ENCODE results near the gene TUT4. TPM values are rescaled to one million over a fixed set of nuclear protein-coding genes. Genes with fewer than 3 reads are reported as not detected.

The TUT4 gene
- total RNA-seq, 1 donor from 2014 or later, result 16.0 TPM

- no peak for DNase-seq (ENCODE audit: low read depth, low spot score)
These were observed 23.2 kb upstream of the TUT4 start for GRCh38 chr1:52576074-52576473.

- peak; percentile 62 for DNase-seq (ENCODE audit: low read depth, low spot score)
These were observed 21.7 kb upstream of the TUT4 start for GRCh38 chr1:52574594-52574993.

- DNase-seq (ENCODE audit: low read depth, low spot score), result no peak
These were observed 19.5 kb upstream of the TUT4 start for GRCh38 chr1:52572387-52572786.

- DNase-seq (ENCODE audit: low read depth, low spot score), result no peak
These were observed 18.9 kb upstream of the TUT4 start for GRCh38 chr1:52571783-52572182.

- no peak for DNase-seq (ENCODE audit: low read depth, low spot score)
These were observed 16.7 kb upstream of the TUT4 start for GRCh38 chr1:52569449-52570210.

- no peak for DNase-seq (ENCODE audit: low read depth, low spot score)
These were observed 15.1 kb upstream of the TUT4 start for GRCh38 chr1:52567943-52568342.

- no peak for DNase-seq (ENCODE audit: low read depth, low spot score)
These were observed 9.9 kb upstream of the TUT4 start for GRCh38 chr1:52562766-52563165.

- DNase-seq (ENCODE audit: low read depth, low spot score), result no peak
These were observed 7.0 kb upstream of the TUT4 start for GRCh38 chr1:52559875-52560274.

- no peak for DNase-seq (ENCODE audit: low read depth, low spot score)
These were observed 6.0 kb upstream of the TUT4 start for GRCh38 chr1:52558941-52559340.

GRCh38 chr1:52556641-52557360, 3.9 kb upstream of the TUT4 start:
- no peak for DNase-seq (ENCODE audit: low read depth, low spot score)

- DNase-seq (ENCODE audit: low read depth, low spot score), result no peak
These were observed 1.9 kb upstream of the TUT4 start for GRCh38 chr1:52554756-52555155.

GRCh38 chr1:52554267-52554640, 1.4 kb upstream of the TUT4 start:
- DNase-seq (ENCODE audit: low read depth, low spot score), result no peak

GRCh38 chr1:52553362-52554266, 722 bp upstream of the TUT4 start:
- DNase-seq (ENCODE audit: low read depth, low spot score), result peak; percentile 62

- no peak for DNase-seq (ENCODE audit: low read depth, low spot score)
These were observed 722 bp downstream of the TUT4 start for GRCh38 chr1:52552236-52552504.

- no peak for DNase-seq (ENCODE audit: low read depth, low spot score)
These were observed 1.2 kb downstream of the TUT4 start for GRCh38 chr1:52551507-52552235.

- no peak for DNase-seq (ENCODE audit: low read depth, low spot score)
These were observed 2.4 kb downstream of the TUT4 start for GRCh38 chr1:52550447-52550846.

- no peak for DNase-seq (ENCODE audit: low read depth, low spot score)
These were observed 3.6 kb downstream of the TUT4 start for GRCh38 chr1:52549267-52549666.

GRCh38 chr1:52546852-52547251, 6.0 kb downstream of the TUT4 start:
- DNase-seq (ENCODE audit: low read depth, low spot score), result no peak

GRCh38 chr1:52544665-52545525, 8.0 kb downstream of the TUT4 start:
- no peak for DNase-seq (ENCODE audit: low read depth, low spot score)

GRCh38 chr1:52542085-52542688, 10.7 kb downstream of the TUT4 start:
- DNase-seq (ENCODE audit: low read depth, low spot score), result no peak

Data from pulmonary artery endothelial cell (primary cell).